HG03066 (cell line): ENCODE measurements around the gene MIER2.

Experiments used
- ATAC-seq: cut with Tn5 transposase; IDR thresholded peaks from one replicate; pipeline ENCODE4 v1.9.1; 2021; ENCODE audit warnings: low read depth; ENCODE audit not compliant: unreplicated experiment

The MIER2 gene

DNA sequence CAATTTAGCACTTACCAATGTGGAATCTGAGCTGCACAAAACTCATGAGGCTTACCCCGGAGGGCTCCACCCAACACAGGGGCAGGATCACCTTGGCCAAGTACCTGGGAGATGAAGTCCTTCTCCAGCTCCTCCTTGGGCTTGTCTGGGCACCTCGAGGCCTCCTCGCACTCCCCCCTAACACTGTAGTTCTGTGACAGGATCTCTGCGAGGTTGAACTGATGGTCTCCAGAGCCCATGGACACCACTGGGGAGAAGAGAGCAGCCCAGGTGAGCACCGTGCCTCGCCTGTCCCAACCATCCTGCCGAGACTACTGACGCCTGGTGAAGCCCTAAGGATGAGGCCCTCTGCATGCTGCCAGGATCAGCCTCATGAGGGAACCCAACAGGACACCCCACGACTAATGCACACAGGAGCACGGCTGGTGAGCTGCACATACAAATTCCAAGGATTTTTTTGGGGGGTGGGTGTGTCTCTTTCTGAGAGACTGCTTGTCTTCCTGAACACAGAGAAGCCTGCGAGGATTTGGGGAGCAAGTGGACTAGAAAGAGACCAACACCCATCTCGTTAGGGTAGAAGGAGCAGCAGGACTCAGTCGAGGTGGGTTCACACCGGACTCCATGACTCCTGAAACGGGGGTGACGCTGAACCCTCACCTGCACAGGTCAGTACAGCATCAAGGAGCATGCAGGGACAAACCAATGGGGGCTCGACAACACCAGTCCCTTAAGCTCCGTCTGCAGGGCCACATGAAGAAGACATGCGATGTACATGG lies 10.1 kb downstream of the MIER2 start:
- no peak for ATAC-seq

DNA sequence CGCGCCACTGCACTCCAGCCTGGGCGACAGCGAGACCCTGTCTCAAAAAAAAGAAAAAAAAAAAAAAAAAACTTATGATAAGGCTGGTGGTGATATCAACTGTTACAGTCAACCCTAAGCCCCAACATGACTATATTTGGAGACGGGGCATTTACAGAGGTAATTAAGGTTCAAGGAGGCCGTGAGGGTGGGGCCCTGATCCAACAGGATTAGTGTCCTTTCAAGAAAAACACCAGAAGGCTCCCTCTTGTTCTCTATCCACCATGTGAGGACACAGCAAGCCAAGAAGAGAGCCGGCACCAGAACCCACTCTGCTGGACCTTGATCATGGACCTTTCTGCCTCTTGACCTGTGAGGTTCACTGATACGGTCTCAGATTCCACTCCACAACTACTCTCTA lies 14.1 kb downstream of the MIER2 start:
- no peak for ATAC-seq

DNA sequence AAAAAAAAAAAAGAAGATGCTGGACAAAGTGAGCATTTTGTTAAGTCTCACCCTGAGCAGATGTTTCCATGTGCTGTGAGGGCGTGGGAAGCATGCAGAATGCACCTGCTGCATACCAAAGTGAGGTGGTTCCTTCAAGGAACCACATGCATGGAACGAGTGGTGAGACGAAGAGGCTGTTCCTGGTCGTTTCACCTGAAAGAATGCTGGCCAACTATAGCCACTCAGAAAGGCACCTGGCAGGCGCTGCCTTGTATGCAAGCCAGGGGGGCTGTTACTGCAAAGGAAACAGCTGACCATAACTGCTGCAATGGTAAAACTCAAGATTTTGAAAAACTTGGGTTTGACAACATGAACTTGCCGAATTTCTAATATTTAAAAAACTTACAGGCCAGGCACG lies 14.7 kb downstream of the MIER2 start:
- ATAC-seq, result no peak

DNA sequence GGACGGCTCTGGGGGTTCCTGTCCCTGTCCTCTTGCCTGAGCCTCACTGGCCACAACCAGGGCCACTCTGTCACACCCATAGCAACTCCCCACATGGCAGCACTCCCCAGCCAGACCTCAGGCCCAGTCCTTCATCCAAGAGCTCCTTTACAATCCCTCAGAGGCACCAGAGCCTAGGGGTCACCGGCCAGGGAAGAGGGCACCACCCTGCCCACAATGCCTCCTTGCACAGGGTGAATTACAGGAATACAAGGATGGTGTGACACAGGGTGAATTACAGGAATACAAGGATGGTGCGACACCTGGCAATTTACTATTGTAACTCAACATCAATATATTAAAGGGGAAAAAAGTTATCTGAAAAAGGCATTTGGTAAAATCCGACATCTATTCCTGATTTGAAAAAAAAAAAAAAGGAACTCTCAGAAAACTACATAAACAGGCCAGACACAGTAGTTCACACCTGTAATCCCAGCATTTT lies 16.5 kb downstream of the MIER2 start:
- no peak for ATAC-seq

DNA sequence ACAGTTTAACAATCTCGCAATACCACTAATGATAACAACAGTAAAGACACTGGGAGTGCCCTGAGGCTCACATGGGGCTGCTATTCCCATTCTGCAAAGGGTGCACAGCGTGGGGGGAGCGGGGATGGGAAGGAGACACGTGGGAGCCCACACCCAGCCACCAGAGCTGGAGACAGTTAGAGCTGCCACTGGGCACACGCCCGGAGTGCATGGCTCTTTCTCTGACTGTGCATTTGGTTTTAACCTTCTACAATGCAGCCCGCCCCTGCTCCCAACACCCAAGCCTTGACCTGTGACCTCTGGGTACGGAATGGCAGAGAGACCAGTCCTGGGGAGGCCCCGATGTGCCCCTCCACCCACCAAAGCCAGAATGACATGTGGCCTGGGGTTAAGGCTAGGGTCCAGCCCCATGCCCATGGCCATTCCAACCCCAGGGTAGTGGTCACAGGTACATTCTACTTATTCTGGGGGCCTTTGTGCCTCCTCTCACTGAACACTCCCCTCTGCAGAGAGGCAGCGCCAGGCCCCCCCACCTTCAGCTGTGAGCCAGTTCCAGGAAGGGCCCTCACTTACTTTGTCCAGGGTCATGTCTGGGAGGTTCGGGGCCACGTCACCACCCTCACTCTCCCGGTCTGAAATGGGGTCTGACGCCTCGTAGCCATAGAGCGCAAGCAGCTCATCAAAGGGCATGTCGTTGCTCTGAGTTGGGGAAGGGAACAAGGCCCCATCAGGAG lies 17.1 kb downstream of the MIER2 start:
- ATAC-seq, result no peak

DNA sequence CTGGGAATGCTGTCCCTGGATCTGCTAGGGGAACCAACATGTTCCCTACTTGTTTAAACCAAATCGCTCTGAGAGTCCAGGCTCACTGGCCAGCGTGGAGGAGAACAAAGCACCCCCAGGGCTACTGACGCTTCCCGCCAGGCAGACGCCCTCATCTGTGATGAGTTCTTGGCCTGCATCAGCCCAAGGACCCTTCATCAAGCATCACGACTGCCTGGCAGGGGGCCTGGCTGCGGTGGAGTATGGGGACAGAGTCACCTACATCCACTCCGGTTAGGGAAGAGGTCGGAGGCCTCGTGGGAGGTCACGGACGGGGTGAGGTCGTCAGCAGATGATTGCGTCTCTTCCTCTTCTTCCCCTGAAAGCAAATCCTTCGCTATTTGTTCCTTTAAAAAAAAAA lies 17.7 kb downstream of the MIER2 start:
- ATAC-seq, result no peak

DNA sequence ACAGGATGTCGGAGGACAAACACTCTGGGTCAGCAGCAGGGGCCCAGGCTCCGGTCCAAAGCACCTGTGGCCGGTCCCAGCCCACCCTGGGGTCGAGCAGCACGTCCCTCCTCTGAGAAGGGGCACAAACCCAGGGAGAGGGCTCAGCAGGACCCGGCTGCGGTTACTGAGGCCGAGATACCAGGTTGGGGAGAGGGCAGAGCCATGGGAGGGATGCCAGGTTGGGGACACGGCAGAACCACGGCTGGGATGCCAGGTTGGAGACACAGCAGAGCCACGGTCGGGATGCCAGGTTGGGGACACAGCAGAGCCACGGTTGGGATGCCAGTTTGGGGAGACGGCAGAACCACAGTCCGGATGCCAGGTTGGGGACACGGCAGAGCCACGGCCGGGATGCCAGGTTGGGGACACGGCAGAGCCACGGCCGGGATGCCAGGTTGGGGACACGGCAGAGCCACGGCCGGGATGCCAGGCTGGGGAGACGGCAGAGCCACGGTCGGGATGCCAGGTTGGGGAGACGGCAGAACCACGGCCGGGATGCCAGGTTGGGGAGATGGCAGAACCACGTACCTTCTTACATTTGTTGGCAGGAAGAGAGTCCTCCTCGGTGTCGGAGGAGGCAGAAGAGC lies 18.5 kb downstream of the MIER2 start:
- no peak for ATAC-seq

DNA sequence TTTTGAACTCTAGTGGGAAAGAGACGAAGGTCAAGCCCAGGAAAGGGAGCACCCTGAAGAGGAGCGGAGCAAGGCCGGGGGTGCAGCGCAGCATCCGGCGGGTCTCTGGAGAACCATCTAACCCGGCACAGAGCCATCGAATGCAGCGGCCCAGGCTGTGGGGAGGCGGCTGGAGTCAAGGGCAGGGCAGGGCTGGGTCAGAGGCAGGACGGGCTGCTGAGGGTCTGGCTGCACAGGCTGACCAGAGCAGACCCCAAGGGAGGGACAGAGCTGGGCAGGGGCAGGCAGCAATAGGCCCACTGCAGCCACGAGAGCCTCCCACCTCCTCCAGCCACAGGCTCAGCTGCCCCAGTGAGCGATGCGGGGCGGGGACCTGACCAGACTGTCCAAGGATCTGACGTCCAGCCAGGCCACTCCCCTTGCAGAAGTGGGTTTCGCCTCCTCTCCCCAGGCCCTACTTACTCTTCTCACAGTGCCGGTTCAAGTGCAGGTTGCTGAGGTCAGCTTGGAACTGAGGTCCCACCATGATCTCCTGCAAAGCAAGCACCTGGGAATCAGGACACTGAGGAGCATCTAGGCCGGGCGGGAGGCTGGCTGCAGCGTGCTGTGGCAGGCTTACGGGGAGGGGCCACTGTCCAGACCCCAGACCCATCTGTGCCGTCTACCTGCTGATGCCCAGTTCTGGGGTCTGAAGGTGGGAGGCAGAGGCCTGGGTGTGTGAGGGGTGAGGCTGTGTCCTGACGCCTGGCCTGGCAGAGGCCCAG lies 19.2 kb downstream of the MIER2 start:
- ATAC-seq, result no peak

DNA sequence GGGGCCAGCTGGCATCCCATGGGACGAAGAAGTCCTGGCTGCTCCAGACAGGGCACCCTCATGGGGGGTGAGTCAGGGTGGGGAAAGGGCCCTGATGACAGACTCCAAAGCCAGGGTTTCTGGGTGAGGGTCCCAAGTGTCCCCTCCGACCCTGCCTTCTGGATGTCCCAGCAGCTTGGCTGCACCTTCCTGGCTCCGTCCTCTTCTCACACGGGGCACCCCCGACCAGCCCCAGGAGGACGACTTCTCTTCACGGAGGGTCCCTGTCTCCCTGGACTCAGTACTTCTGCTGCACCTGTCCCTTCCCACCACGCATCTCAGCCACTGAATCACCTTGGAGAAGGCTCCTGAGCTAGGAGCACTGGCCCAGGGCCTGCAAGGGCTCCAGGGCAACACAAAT lies 19.9 kb downstream of the MIER2 start:
- ATAC-seq, result no peak

DNA sequence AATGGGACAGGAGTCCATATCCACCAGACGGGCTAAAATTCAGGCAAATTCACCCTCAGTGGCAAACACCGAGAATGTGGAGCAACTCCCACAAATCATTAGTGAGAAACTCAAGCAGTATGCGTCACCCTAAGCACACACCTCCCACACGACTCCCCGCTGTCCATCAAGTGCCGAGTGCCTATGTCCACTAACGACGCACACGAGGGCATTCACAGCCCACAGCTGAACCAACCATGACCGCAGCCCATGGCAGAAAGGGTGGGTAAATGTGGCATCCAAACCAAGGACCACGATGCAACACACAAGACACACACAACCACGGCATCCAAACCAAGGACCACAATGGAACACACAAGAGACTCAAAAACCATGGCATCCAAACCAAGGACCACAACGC lies 22.0 kb downstream of the MIER2 start:
- ATAC-seq, result no peak

DNA sequence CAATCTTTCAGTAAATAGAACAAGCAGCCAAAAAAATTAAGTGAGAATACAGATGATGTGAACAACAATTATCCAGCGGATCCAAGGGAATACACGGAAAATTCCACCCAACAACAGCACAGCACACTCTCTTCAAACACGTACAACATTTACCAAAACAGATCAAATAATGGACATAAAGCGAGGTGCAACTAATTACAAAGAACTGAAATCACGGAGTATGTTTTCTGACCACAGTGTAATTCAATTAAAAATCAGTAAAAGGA lies 26.2 kb downstream of the MIER2 start:
- ATAC-seq, result no peak

DNA sequence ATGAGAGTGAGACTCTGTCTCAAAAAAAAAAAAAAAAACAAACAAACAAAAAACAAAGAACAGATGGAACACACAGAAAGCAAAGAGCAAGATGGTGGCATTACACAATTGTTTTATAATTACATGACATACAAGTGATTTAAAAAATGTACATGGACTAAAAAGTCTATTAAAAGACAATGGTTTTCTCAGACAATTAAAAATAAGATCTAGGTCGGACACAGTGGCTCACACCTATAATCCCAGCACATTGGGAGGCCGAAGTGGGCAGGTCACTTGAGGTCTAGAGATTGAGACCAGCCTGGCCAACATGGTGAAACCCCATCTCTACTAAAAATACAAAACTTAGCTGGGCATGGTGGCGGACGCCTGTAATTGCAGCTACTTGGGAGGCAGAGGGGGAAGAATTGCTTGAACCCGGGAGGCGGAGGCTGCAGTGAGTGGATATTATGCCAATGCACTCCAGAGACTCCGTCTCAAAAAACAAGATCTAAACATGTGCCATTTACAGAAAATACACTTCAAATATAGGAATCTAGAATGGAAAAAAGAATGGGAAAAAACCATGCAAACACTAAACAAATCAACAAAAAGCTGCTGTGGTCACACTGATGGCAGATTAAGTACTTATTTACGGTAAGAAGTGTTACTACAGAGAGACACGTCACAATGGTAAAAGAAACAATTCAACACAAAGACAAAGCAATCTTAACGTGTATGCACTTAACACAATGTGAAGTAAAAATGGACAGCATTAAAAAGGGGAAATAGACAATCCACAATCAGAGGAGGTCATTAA lies 26.7 kb downstream of the MIER2 start:
- ATAC-seq, result no peak

DNA sequence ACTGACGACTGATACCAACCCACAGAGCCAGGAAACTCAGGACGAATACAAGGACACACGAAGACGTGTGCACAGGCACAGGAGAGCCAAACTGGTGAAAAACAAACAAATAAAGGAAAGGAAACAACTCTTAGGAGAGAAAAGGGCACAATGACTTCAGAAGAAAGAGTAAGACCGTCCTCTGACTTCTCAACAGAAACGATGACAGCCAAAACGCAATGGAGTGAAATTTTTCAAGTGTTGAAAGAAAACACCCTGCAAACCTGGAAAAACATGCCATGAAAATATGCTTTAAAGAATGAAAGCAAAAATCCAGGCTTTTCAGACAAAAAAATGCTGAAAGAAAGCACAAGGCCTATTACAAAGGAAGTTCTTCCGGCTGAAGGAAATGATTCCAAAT lies 28.8 kb downstream of the MIER2 start:
- ATAC-seq, result no peak

DNA sequence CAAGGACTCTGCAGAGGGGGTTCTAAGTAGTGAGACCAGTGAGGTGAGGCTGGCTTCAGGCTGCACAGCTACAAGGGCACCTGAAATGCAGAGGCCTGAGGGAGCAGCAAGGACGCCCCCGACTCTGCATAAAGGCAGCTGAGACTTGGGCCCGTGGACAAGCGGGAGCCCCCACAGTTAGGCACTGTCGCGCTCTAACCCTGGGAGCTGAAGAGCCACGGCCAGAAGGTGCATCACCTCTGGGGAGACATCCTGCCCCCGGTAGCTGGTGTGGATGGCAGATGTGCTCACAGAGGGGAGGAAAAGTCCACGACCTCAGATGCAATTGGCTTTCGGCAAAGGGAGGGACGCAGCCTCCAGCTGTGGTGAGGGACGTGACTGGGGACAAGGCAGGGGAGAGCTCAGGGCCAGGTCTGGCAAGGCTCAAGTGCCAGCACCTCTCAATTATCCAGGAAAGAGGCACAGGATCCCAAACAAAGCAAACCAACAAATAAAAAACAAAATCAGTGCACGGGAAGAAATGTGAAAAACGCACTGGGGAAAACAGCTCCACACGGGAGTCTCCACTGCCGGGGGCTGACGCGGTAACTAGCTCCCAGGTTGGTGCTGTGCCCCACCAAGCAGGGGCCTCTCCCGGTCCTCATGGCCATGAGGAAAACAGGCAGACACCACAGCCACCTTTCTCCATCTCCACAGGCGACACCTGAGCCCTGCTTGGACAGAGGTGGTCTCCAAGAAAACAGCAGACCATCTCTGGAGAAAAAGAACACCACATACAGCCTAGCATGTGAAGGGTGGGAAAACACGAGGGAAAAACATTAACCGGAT lies 30.4 kb downstream of the MIER2 start:
- no peak for ATAC-seq

DNA sequence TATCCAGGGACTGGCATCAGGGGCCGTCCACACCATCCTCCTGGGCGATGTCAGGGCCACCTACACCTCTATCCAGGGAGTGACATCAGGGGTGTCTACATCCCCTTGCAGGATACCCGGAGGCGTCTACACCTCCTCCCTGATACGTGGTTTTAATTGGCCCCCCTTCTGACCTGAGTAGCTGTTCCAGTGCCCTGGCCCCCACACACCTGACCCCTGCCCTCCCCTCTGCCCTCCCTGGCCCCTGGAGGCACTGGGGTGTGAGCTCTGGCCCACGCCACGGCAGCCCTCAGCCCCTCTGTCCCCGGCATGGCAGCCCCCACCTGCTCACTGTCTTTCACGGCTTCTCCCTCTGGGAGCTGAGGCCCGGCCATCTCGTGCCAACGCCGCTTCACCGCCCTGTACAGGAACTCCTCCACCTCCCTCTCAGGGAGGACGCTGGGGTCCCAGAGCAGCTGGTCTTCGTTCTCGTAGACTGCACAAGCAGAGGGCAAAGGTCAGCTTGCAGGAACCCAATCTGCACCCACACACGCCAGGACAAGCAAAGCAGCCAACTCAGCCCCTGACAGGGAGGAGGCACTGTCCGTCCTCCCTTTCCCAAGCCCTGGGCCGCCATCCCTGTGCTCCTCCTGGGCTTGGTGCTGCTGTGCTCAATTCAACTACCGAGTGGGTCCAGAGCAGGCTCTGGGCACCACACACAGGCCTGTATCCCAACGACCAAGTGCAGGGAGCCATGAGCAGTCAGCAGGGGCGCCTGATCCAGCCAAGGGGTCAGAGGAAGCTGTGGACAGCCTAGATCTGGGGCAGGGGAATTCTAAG lies 31.2 kb downstream of the MIER2 start:
- no peak for ATAC-seq

DNA sequence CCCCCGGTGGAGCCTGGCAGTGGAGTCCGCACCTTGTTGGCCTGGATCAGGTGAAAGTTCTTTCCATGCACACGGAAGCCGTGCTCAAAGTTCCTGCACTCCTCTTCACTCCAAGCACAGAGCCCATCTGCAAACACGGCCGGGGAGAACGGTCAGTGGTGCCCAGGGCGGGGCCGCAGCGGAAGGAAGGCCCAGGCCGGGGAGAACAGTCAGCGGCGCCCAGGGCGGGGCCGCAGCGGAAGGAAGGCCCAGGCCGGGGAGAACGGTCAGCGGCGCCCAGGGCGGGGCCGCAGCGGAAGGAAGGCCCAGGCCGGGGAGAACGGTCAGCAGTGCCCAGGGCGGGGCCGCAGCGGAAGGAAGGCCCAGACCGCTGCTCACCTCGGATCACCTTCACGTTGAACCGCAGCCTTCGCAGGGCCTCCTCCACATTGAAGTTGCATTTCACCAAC lies 32.8 kb downstream of the MIER2 start:
- ATAC-seq, result no peak

DNA sequence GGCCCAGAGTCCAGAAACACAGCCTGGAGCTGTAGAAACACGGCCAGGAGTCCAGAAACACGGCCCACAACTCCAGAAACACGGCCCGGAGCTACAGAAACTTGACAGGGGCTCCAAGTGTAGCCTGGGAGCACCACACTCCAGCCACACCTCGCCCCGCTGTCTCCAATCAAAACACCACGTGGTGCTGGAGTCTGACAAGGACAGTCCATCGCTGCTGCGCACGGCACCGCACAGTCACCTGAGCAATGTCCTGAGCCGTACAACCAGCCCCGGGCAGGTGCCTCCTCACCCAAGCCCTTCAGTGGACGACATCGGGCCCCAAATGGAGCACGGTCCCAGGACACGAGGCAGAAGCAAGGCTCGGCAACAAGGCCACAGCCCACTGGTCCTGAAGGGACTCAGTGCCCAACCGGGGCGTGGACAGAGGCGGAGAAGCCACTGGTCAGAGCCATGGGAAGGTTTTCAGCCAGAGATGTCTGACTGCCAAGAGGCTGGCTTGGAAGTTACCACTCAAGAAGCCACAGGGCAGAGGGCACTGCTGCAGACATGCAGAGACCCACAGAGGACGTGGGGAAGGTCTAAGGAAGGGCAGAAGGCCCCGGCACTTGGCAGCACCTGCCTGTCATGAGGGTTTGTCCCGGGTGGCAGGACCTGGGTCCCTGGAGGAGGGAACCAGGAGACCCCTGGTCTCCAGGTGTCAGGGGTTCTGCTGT lies 33.7 kb downstream of the MIER2 start:
- ATAC-seq, result no peak

DNA sequence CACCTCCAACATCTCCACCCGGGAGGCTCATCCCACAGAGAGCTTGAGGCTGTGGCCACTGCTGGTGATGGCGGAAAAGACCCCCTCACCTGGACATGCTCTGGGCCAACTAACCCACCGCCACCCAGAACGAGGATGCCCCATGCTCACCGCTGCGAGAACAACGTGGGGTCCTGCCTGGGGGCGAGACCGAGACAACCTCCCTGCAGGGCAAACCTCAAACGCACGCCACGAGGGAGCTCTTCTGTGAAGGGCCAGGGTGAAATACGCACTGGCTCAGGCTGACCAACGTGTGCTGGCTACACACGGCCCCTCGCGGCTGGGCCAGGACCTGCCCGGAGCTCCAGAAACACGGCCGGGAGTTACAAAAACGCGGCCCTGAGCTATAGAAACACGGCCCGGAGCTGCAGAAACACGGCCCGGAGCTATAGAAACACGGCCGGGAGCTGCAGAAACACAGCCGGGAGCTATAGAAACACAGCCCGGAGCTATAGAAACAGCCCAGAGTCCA lies 34.4 kb downstream of the MIER2 start:
- ATAC-seq, result no peak
